CD4-positive, alpha-beta memory T cell (primary cell): ENCODE results near the gene KCNK4. TPM values are rescaled to one million over a fixed set of nuclear protein-coding genes. Genes with fewer than 3 reads are reported as not detected.

Source experiments
- CTCF ChIA-PET: fragments of 350-600 bp; sonication (Branson Sonifier 250); formaldehyde crosslinking; loops from one replicate; lab custom pipeline; 2021; ENCODE audit warnings: inconsistent platforms; ENCODE audit not compliant: partially characterized antibody; lab: Charles Lee
- POLR2A ChIA-PET: fragments of 350-600 bp; sonication (Branson Sonifier 250); formaldehyde crosslinking; loops from one replicate; lab custom pipeline; 2021; ENCODE audit not compliant: partially characterized antibody; lab: Charles Lee
- DNase-seq, 5 donors: peaks; one replicate each; pipeline versions ENCODE4 v3.0.0 to v3.0.0-alpha.2; 2020 to 2022; ENCODE audit warnings: mixed read lengths in 1 of 5
- H3K27ac ChIP-seq: one replicate; pipeline ENCODE4 v1.7.0; 2013; ENCODE audit warnings: low read depth, low read length
- H3K27me3 ChIP-seq: 2 replicates; pipeline ENCODE4 v1.7.0; 2013; ENCODE audit warnings: mild to moderate bottlenecking, low read length, moderate library complexity; ENCODE audit not compliant: insufficient read depth
- H3K36me3 ChIP-seq: 2 replicates; pipeline ENCODE4 v1.7.0; 2013; ENCODE audit warnings: mild to moderate bottlenecking, low read length, moderate library complexity; ENCODE audit not compliant: insufficient read depth
- H3K4me1 ChIP-seq: 2 replicates; pipeline ENCODE4 v1.7.0; 2013; ENCODE audit warnings: mild to moderate bottlenecking, low read length, moderate library complexity; ENCODE audit not compliant: insufficient read depth
- H3K4me3 ChIP-seq, 2 donors: one replicate each; pipeline ENCODE4 v1.7.0; 2013; ENCODE audit warnings: low read length in 2 of 2, mild to moderate bottlenecking in 1 of 2
- H3K9me3 ChIP-seq, 2 donors: one replicate each; pipeline ENCODE4 v1.7.0; 2013; ENCODE audit warnings: low read length in 2 of 2, control low read depth in 1 of 2; ENCODE audit not compliant: control insufficient read depth in 1 of 2
- H3K27ac Mint-ChIP-seq, 7 donors: one replicate each; pipeline ENCODE4 v1.8.0; 2020 to 2021; ENCODE audit warnings: mixed read lengths in 7 of 7, mild to moderate bottlenecking in 6 of 7, inconsistent platforms in 3 of 7, moderate library complexity in 3 of 7
- H3K27me3 Mint-ChIP-seq, 2 donors: one replicate each; pipeline ENCODE4 v1.8.0; 2020 to 2021; ENCODE audit warnings: mixed read lengths in 2 of 2
- H3K36me3 Mint-ChIP-seq, 2 donors: one replicate each; pipeline ENCODE4 v1.8.0; 2020 to 2021; ENCODE audit warnings: mixed read lengths in 2 of 2, inconsistent platforms in 1 of 2, mild to moderate bottlenecking in 1 of 2
- H3K4me1 Mint-ChIP-seq, 4 donors: one replicate each; pipeline ENCODE4 v1.8.0; 2020 to 2021; ENCODE audit warnings: mixed read lengths in 4 of 4, mild to moderate bottlenecking in 1 of 4
- H3K4me3 Mint-ChIP-seq, 8 donors: one replicate each; pipeline ENCODE4 v1.8.0; 2020 to 2021; ENCODE audit warnings: mixed read lengths in 8 of 8, mild to moderate bottlenecking in 7 of 8, moderate library complexity in 6 of 8, inconsistent platforms in 3 of 8
- H3K9me3 Mint-ChIP-seq, 8 donors: one replicate each; pipeline ENCODE4 v1.8.0; 2020 to 2021; ENCODE audit warnings: mixed read lengths in 8 of 8, mild to moderate bottlenecking in 5 of 8, inconsistent platforms in 3 of 8, moderate library complexity in 1 of 8
- intact Hi-C: fragments of 100-400 bp; cut with micrococcal nuclease; formaldehyde crosslinking; loops from one replicate; pipeline ENCODE4 v1.15.1; 2023
- polyA plus RNA-seq, 2 donors: library from polyadenylated mRNA; unstranded; fragments of 300-500 nt; fragmentation: Illumina TruSeq; gene quantifications; one replicate each; pipeline ENCODE4 v1.2.3, GENCODE V29; 2021
- total RNA-seq, 2 experiments: library from RNA; stranded (reverse); gene quantifications; one replicate each; pipeline ENCODE4 v1.2.3, GENCODE V29; 2021

The KCNK4 gene
- total and polyA plus RNA-seq, 4 experiments from 2014 or later: not detected

DNA sequence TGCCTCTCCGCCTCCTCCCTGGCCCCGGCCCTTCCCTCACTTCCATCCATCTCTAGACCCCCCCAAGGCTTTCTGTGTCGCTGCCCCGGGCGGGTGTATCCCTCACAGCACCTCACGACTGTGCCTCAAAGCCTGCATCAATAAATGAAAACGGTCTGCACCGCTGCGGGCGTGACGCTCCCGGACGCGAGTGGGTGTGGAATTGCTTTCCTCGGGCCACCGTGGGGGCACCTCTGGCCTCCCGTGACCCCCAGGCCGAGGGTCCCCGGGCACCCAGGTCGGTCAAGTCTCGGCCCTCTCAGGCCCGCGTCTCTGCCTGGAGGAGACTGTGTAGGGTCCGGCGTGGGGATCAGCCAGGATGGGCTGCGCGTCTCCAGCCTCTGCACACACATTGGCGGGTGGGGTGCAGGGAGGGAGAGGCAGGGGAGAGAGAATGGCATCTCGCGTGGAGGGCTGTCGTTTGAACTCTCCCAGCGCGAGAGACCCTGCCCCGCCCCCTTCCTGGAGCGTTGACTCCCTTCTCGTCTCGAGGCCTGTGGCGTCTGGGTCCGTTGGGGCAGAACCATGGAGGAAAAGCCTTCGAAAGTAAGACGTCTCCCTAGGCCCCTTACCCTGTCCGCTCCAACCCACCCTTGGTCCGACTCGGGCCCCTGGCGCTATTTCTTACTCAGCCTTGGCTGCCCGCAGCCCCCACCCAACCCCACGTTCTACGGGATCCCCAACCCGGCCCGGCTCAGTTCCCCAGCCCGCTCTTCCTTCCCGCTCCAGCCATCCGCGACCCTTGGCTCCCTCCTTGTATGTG lies 8.9 kb downstream of the KCNK4 start, which contains the start of gene CATSPERZ:
TSS of gene CATSPERZ (plus strand) at position 512 of the 802 bp plus-strand sequence. CDS start at position 565, 53 bp downstream.
- peaks cover 38% of the 10 kb centered on the region in 2 donors for H3K27me3 Mint-ChIP-seq
- POLR2A ChIA-PET: interaction anchor here (0.6 to 8.6 kb wide), 12 partner anchors 14 to 299 kb away, joined by 3 to 192 read pairs (median 6); partner anchors contain the start of genes BAD, FERMT3, FKBP2 and GPR137

GRCh38 chr11:64303109-64304031 lies 12.3 kb downstream of the KCNK4 start:
- Mint-ChIP-seq H3K27ac (peak overlapping the region in 4 of 7 donors; percentile 4 to 98 (median 50)), H3K9me3 (no peaks in the 10 kb centered on the region), H3K36me3 (peaks cover 0 to 11% of the 10 kb centered on the region in 2 donors), H3K4me3 (peak overlapping the region in 3 of 8 donors; percentile 13 to 95 (median 94)), H3K4me1 (peaks cover 20 to 49% (median 34%) of the 10 kb centered on the region in 4 donors), H3K27me3 (peaks cover 11 to 12% of the 10 kb centered on the region in 2 donors)
- peak in 1 of 5 donors; percentile 34 for DNase-seq
- CTCF ChIA-PET: interaction anchor here (0.7 to 7.8 kb wide), 27 partner anchors 8 to 302 kb away, joined by 3 to 367 read pairs (median 5); partner anchors contain the start of genes BAD, FERMT3, FKBP2 and GPR137
- peaks cover 21% of the 10 kb centered on the region for H3K27me3 ChIP-seq
- no peaks in the 10 kb centered on the region for H3K9me3 ChIP-seq
- intact Hi-C loops: loop anchor here (1.0 to 10.0 kb wide), 5 partner anchors 18 to 465 kb away; partner anchors contain the start of genes DNAJC4, GPR137 and MARK2
- H3K36me3 ChIP-seq: no peaks in the 10 kb centered on the region
- H3K4me1 ChIP-seq: peaks cover 47% of the 10 kb centered on the region
- peak overlapping the region in 1 of 2 donors; percentile 64 for H3K4me3 ChIP-seq
- POLR2A ChIA-PET: interaction anchor here (0.7 to 8.6 kb wide), 16 partner anchors 14 to 1462 kb away, joined by 3 to 192 read pairs (median 16); partner anchors contain the start of genes BAD, COX8A, FERMT3 and FKBP2
- H3K27ac ChIP-seq: peak overlapping the region; percentile 90

More for the DNA sequence above, 8.9 kb downstream of the KCNK4 start, which contains the start of gene CATSPERZ:
- peak in 4 of 5 donors; percentile 24 to 57 (median 34) for DNase-seq
- no peak within 1 kb of the TSS for H3K27ac ChIP-seq
- Mint-ChIP-seq H3K4me3 (peak within 1 kb of the TSS; percentile 70 to 92 (median 78)), H3K4me1 (peaks cover 16 to 44% (median 25%) of the 10 kb centered on the region in 4 donors), H3K36me3 (peaks cover 0 to 2% of the 10 kb centered on the region in 2 donors), H3K9me3 (no peaks in the 10 kb centered on the region), H3K27ac (peak within 1 kb of the TSS; percentile 62 to 89 (median 83))
- H3K27me3 ChIP-seq: peaks cover 43% of the 10 kb centered on the region
- CTCF ChIA-PET: interaction anchor here (0.7 to 6.8 kb wide), 28 partner anchors 8 to 416 kb away, joined by 3 to 367 read pairs (median 7); partner anchors contain the start of genes BAD, FERMT3, FKBP2 and GPR137
- intact Hi-C loops: loop anchor here (10.0 kb wide), 1 partner anchor 295 kb away; no protein-coding TSS in a partner anchor
- no peaks in the 10 kb centered on the region for H3K36me3 ChIP-seq
- no peaks in the 10 kb centered on the region for H3K9me3 ChIP-seq
- peak within 1 kb of the TSS; percentile 29 to 49 for H3K4me3 ChIP-seq
- H3K4me1 ChIP-seq: peaks cover 37% of the 10 kb centered on the region

DNA sequence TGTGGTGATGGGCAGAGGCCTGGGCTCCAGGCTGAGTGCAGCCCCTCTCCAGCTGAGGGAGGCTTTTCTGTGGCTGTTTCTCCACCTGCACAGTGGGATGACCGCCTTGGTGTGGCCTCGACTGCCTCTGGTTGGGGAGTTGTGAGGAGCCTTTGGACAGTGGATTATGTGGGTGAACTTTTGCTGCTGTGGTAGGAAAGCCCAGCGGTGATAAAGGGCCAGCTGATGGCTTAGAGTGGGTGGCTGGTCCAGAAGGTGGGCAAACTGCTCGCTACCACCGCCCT lies 12.9 kb downstream of the KCNK4 start:
- ChIA-PET POLR2A (interaction anchor here (0.7 to 8.6 kb wide), 18 partner anchors 13 to 1463 kb away, joined by 3 to 192 read pairs (median 10); partner anchors contain the start of genes BAD, COX8A, FERMT3 and FKBP2), CTCF (interaction anchor here (0.8 to 7.8 kb wide), 22 partner anchors 9 to 303 kb away, joined by 3 to 367 read pairs (median 8); partner anchors contain the start of genes BAD, FERMT3, FKBP2 and NUDT22)
- peaks cover 0 to 11% of the 10 kb centered on the region in 2 donors for H3K36me3 Mint-ChIP-seq
- DNase-seq: no peak
- Histone ChIP-seq H3K36me3 (no peaks in the 10 kb centered on the region), H3K4me1 (peaks cover 47% of the 10 kb centered on the region), H3K9me3 (no peaks in the 10 kb centered on the region), H3K4me3 (peak overlapping the region in 1 of 2 donors; percentile 64), H3K27me3 (peaks cover 20% of the 10 kb centered on the region), H3K27ac (peak overlapping the region; percentile 90)
- intact Hi-C loops: loop anchor here (1.0 to 10.0 kb wide), 5 partner anchors 19 to 465 kb away; partner anchors contain the start of genes DNAJC4, GPR137 and MARK2
- H3K4me1 Mint-ChIP-seq: peaks cover 20 to 49% (median 33%) of the 10 kb centered on the region in 4 donors
- no peaks in the 10 kb centered on the region for H3K9me3 Mint-ChIP-seq
- peak overlapping the region; percentile 88 to 97 (median 94) for H3K4me3 Mint-ChIP-seq
- peaks cover 10 to 12% of the 10 kb centered on the region in 2 donors for H3K27me3 Mint-ChIP-seq
- peak overlapping the region; percentile 91 to 99 (median 96) for H3K27ac Mint-ChIP-seq

DNA sequence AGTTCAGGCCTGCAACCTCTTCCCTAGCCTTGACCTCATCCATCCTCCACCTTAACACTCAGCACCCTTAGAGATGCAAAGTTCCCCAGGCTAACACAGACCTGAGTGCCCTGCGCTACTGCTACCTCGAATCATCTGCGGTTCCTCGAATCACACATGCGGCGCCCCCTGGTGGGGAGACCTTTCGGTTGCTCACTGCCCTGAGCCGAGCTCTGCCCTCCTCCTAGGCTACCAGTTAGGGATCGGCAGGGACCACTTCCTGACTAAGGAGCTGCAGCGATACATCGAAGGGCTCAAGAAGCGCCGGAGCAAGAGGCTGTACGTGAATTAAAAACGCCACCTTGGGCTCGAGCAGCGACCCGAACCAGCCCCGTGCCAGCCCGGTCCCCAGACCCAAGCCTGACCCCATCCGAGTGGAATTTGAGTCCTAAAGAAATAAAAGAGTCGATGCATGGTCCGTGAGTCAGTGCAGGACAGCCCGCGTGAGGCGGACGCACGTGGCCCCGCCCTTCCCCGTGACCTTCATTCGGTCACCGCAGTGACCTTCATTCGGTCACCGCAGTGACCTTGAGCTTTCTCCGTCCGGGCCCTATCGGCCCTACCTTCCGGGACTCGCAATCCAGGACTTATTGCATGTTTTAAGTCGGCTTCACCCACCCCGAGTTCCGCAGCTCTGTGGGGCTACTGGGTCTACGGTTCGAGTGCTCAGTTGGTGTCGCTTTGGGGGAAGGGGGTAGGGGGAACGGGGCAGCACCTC lies 13.4 kb downstream of the KCNK4 start:
- peak overlapping the region; percentile 91 to 99 (median 96) for H3K27ac Mint-ChIP-seq
- H3K4me3 ChIP-seq: peak overlapping the region; percentile 64
- DNase-seq: peak; percentile 87 to 90 (median 88)
- H3K27me3 Mint-ChIP-seq: peaks cover 10 to 12% of the 10 kb centered on the region in 2 donors
- POLR2A ChIA-PET: interaction anchor here (0.6 to 8.6 kb wide), 28 partner anchors 13 to 1463 kb away, joined by 3 to 192 read pairs (median 4); partner anchors contain the start of genes BAD, CCDC88B, COX8A and FERMT3
- peaks cover 41% of the 10 kb centered on the region for H3K4me1 ChIP-seq
- H3K27me3 ChIP-seq: peaks cover 20% of the 10 kb centered on the region
- peak overlapping the region; percentile 88 to 97 (median 94) for H3K4me3 Mint-ChIP-seq
- CTCF ChIA-PET: interaction anchor here (0.6 to 7.8 kb wide), 28 partner anchors 9 to 303 kb away, joined by 3 to 367 read pairs (median 5); partner anchors contain the start of genes BAD, FERMT3, FKBP2 and NUDT22
- peaks cover 0 to 12% of the 10 kb centered on the region in 2 donors for H3K36me3 Mint-ChIP-seq
- no peaks in the 10 kb centered on the region for H3K9me3 ChIP-seq
- no peaks in the 10 kb centered on the region for H3K9me3 Mint-ChIP-seq
- no peaks in the 10 kb centered on the region for H3K36me3 ChIP-seq
- intact Hi-C loops: loop anchor here (1.0 to 10.0 kb wide), 11 partner anchors 13 to 466 kb away; partner anchors contain the start of genes CCDC88B, DNAJC4, FKBP2 and GPR137
- H3K4me1 Mint-ChIP-seq: peaks cover 20 to 48% (median 31%) of the 10 kb centered on the region in 4 donors
- peak overlapping the region; percentile 90 for H3K27ac ChIP-seq

DNA sequence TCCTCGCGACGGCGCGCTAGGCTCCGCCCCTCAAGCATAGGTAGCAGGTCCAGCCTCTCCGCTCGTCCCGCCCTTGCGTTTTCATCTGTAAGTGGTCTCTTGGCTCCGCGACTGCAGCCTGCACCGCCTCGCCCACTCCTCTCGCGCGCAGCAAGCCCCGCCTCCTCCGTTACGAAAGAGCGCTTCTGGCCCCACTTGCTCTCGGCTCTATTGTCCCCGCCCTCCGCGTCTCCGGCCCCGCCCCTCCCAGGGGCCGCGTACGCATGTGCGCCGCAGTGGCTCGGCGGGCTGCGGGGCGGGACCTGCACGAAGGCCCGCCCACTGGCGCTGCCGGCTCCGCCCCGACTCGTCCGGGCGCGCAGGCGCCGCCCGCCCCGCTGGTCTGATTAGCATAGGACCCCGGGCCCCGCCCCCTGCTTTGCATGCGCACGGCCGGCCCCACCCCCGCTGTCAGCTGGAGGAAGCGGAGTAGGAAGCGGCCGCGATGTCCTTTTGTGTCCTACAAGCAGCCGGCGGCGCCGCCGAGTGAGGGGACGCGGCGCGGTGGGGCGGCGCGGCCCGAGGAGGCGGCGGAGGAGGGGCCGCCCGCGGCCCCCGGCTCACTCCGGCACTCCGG lies 14.1 kb downstream of the KCNK4 start, which contains the start of gene ESRRA:
TSS of gene ESRRA (plus strand) at position 450 of the 616 bp plus-strand sequence. CDS start 1,656 bp downstream, outside the sequence.
- peak; percentile 99 to 100 (median 99) for DNase-seq
- H3K36me3 Mint-ChIP-seq: peaks cover 0 to 12% of the 10 kb centered on the region in 2 donors
- intact Hi-C loops: loop anchor here (1.0 to 10.0 kb wide), 8 partner anchors 12 to 466 kb away; partner anchors contain the start of genes CCDC88B, FKBP2, MARK2 and PPP1R14B
- peak within 1 kb of the TSS; percentile 92 to 97 (median 95) for H3K4me3 Mint-ChIP-seq
- H3K36me3 ChIP-seq: no peaks in the 10 kb centered on the region
- H3K27me3 Mint-ChIP-seq: peaks cover 8 to 9% of the 10 kb centered on the region in 2 donors
- CTCF ChIA-PET: interaction anchor here (0.7 to 7.8 kb wide), 20 partner anchors 10 to 304 kb away, joined by 3 to 367 read pairs (median 9); partner anchors contain the start of genes BAD, FERMT3, FKBP2 and NUDT22
- H3K4me3 ChIP-seq: peak within 1 kb of the TSS; percentile 64 to 75
- H3K27ac Mint-ChIP-seq: peak within 1 kb of the TSS; percentile 91 to 99 (median 97)
- peaks cover 17 to 41% (median 27%) of the 10 kb centered on the region in 4 donors for H3K4me1 Mint-ChIP-seq
- peaks cover 13% of the 10 kb centered on the region for H3K27me3 ChIP-seq
- H3K9me3 ChIP-seq: no peaks in the 10 kb centered on the region
- peaks cover 35% of the 10 kb centered on the region for H3K4me1 ChIP-seq
- H3K27ac ChIP-seq: peak within 1 kb of the TSS; percentile 90
- no peaks in the 10 kb centered on the region for H3K9me3 Mint-ChIP-seq
- POLR2A ChIA-PET: interaction anchor here (0.6 to 8.6 kb wide), 23 partner anchors 12 to 466 kb away, joined by 3 to 192 read pairs (median 5); partner anchors contain the start of genes BAD, CCDC88B, COX8A and FERMT3
